GM19467 (cell line): ENCODE measurements around the gene INPP5A.
"Not testable (repeated sequence)": the region's sequence is repeated elsewhere in the genome, so short reads cannot be mapped to it uniquely, and the experiment has no call there.

Experiments
- ATAC-seq: cut with Tn5 transposase; IDR thresholded peaks from one replicate; pipeline ENCODE4 v1.9.1; 2021; ENCODE audit warnings: mild to moderate bottlenecking, moderate library complexity; ENCODE audit not compliant: unreplicated experiment

The INPP5A gene, protein sequence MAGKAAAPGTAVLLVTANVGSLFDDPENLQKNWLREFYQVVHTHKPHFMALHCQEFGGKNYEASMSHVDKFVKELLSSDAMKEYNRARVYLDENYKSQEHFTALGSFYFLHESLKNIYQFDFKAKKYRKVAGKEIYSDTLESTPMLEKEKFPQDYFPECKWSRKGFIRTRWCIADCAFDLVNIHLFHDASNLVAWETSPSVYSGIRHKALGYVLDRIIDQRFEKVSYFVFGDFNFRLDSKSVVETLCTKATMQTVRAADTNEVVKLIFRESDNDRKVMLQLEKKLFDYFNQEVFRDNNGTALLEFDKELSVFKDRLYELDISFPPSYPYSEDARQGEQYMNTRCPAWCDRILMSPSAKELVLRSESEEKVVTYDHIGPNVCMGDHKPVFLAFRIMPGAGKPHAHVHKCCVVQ

DNA sequence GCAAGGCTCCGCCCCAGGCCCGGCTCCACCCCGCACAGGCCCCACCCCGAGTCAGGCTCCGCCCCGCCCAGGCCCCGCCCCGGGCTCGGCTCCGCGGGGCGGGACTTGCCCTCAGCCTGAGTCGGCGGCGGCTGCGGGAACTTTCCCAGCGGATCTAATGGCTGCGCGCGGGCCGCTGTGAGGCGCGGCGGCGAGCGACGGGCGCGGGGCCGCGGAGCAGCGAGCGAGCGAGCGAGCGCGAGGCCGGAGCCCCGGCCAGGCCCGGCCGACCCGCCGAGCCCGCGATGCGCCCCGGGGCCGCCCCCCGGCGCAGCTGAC lies at the start of gene INPP5A:
INPP5A (plus strand) TSS at position 104 of the 318 bp plus-strand sequence. CDS start 310 bp downstream, outside the sequence.
- ATAC-seq: no peak

DNA sequence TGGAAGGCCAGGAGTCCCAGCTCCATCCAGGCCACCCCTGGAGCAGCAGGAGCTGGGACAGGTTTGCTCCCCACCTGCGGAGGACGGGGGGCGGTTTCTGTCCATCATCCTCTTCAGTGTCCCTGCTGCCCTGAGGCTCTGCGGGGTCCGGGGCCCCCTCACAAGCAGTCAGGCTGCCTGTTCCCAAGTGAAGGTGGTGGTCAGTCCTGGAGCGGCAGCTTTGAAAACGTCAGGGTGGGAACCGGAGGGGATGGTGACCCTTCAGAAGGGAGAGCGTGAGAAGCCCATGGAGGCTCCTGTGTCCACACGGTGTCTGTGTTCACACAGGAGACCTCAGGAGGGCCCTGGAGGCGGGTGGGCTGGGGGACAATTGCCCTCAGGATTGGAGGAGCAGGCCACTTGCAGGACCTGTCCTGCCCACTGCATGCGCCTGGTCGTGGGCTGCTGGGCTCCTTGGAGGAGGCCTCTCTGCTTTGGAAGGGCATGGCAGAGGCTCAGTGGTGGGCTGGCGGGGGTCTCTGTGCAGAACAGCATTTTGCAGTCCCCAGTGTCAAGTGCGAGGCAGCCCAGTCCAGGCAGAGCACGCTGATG lies 49.3 kb upstream of the INPP5A start:
- no peak for ATAC-seq

DNA sequence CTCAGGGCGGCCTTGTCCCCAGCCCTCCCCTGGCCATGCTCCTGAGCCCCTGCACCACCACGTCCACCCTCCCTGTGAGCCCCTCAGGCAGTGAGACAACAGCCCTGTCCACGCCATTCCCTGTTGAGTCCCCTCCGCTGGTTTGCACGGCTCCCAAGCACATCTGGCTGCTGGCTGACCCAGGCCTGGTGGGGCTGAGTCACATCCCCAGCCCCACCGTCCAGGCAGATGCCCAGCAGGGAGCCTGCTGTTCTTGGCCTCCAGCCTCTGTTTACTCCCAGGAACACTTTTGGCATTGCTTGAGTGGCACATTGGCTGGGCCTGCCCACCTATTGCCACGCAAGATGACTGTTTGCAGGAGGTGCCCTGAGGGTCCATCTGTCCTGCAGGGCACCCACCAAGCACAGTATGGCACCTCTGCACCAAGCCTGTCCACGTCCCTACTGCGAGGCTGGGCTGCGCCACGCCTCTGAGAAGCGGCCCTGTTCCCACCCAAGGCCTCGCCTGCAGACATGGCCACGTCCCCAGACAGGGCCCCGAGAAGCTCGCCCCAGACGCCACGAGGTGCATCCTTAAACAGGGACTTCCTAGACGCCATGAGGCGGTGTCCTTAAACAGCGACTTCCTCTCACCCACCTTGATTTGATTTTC lies 48.4 kb upstream of the INPP5A start:
- ATAC-seq: no peak

DNA sequence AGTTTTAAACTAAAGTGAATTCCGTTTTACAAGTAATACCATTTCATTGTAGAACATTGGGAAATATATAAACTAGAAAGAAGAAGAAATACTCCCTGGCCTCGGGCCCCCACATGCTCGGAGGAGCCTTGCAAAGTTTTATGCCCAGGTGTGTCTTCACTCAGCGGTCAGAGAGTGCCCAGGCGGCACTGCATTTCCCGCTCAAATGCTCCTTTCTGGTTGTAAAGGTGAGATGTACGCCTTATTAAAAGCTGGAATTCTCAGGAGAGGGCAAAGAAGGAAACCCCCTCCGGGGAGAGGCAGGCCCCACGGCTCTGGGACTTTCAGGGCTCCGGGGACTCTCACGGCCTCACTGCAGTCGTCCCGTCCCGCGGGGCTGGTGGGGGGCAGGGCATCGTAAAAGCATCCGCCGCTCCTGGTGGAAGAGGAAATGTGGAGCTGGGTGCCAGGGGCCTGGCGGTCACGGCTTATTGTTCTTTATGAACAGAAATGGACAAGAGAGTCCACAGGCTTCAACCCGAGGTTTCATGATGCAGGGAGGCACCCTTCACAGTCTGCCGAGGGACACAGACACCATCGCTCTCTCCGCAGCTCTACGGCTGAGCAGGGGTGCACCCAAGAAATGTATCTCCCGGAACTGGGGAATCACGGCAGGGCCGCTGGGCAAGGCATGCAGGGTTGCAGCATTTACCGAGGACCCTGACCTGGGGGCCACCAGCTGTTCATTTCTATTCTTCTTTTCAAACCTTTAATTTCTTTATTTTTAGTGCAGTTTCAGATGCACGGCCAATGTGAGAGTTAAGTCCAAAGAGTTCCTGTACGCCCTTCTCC lies 47.7 kb upstream of the INPP5A start:
- no peak for ATAC-seq

DNA sequence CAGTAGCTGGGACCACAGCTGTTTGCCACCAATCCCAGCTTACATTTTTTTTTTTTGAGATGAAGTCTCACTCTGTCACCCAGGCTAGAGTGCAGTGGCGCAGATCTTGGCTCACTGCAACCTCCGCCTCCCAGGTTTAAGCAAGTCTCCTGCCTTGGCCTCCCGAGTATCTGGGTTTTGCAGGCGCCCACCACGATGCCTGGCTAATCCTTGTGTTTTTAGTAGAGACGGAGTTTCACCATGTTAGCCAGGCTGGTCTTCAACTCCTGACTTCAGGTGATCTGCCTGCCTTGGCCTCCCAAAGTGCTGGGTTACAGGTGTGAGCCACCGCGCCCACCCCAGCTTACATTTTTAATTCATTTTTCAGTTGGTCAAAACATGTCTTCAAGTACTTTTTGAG lies 46.1 kb upstream of the INPP5A start:
- not testable (repeated sequence) for ATAC-seq

DNA sequence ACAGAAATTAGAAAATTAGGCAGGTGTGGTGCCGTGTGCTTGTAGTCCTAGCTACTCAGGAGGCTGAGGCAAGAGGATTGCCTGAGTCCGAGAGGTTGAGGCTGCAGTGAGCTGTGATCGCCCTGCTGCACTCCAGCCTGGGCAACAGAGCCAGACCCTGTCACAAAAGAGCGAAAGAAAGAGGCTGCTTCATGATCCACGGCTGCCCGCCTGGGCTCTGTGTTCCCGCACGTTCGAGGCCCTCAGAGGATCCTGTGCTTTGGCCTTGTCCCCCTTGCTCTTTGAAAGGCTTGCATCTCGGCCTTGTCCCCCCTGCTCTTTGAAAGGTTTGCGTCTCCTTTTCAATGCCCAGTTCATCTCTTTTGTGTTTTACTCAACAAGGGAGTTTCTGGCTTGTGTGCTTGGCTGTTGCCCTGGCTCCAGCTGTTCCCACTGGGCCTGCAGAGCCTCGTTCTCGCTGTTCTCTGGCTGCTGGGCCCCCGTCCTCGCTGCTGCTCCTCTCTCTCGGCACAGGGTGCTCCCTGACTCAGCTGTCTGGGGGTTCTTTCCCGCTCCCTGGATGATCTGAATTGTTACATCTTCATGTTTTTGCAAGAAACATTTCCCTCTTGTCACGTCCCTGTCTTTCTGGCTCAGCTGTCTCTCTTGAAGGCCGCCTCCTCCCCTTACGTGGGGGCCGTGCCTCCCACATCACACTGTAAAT lies 45.1 kb upstream of the INPP5A start:
- ATAC-seq: no peak

DNA sequence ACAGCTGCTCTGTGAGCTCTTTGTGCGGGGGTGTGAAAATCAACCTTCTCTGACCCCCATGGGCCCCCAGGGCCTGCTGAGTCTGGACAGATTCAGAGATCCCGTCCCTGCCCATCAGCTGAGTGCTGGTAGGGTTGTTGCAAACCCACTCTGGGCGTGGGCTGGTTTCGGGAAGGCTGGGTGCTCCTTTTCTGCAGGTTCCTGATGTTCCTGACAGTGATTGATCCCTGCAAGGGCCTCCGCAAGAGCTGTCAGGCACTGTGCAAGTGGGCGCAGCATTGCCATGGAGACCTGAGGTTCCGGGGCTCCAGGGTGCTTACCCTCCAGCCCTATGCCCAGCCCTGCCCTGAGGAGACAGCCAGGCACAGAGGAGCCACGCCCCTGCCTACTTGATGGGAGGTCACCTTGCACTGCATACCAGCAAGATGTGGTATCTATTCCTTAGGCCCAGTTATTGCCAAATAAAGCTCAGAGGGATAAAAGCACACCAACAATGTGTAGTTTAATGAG lies 44.3 kb upstream of the INPP5A start:
- no peak for ATAC-seq

DNA sequence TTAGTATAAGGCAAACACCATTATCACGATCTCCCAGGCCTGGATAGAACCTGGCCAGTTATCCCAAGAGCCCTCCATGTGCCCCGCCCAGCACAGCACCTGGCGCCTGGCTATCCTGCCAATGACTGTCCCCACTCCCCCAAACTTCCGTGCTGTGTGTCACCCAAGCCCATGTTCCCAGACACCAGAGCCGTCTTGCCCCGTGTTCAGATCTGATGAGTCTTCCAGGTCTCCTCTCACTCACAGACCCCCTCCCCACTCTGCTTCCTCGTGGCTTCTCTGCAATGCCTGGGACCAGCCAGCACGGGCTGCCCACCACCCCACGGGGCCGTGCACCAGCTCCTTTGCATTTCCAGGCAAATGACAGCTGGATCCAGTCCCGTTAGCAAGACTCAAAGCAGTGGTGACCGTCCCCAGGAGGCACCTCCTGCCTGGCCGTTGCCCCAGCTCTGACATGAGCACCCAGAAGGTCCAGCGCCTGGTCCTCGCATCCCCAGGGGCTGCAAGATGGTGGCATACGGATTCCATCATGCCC lies 43.8 kb upstream of the INPP5A start:
- ATAC-seq: no peak

DNA sequence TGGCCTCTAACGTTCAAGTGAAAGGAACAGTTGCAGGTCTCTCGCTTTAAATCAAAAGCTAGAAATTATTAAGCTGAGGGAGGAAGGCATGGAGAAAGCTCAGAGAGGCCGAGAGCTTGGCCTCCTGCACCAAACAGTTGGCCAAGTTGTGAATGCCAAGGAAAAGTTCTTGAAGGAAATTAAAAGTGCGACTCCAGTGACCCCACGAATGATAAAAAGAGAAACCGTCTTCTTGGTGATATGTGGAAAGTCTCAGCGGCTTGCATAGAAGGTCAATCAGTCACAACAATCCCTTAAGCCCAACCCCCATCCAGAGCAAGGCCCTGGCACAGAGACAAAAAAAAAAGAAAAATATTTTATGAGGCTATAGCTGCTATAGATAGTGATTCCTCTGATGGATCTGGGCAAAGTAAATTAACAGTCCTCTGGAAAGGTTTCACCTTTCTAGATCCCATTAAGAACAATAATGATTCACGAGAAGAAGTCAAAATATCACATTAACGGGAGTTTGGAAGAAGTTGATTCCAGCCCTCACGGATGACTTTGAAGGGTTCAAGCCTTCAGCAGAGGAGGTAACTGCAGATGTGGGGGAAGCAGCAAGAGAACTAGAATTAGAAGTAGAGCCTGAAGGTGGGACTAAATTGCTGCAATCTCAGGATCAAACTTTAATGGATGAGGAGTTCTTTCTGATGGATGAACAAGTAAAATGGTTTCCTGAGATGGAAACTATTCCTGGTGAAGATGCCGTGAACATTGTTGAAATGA lies 42.5 kb upstream of the INPP5A start:
- ATAC-seq: no peak

DNA sequence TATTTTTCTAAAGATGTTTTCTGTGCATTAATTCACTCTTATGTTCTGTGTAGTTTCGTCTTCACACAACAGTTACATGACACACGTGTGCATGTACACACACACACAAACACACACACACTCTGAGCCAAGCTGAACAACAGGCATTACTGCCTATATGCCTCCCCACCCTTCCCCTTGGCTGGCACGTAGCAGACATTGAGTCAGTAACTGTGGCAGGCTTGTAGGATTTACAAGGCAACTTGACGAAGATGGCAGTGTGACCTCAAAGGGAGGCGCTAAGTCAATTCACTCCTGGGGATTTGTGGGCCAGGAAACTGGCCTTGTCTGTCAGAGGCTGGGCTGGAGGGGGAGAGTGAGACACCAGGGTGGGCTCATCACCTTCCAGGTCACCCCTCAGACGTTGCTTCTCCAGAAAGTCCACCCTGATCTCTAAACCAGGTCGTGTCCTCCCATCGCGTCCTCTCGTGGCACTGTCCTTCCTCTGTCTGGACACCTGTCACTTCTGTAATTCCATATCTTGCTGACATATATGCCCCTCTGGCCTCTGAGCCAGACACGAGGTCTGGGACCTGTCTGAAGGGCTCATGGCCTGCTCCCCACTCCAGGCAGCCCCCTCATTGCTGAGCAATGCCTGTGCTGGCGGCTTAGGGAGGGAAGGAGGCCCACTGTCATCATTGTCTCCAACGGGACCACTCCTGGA lies 41.1 kb upstream of the INPP5A start:
- no peak for ATAC-seq

DNA sequence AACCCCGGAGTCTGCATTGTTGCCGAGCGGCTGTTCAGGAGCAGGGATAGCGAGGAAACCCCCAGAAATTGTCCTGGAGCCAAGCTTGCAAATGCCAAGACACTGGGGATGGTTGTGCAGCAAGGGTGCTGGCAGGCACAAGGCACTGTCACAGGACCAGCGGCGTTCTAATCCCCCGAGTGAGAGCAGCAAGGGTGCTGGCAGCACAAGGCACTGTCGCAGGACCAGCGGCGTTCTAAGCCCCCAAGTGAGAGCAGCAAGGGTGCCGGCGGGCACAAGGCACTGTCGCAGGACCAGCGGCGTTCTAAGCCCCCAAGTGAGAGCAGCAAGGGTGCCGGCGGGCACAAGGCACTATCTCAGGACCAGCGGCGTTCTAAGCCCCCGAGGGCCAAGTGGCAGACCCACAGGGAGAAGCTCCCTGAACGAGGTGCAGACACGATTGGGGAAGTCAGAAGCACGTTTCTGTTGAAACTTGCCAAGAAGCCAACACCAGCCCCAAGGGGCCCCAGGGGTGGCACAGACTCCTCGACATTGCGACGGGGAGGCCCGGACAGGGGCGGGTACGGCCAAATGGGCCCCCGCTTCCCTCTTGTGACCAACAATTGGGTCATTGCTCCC lies 40.4 kb upstream of the INPP5A start:
- no peak for ATAC-seq

DNA sequence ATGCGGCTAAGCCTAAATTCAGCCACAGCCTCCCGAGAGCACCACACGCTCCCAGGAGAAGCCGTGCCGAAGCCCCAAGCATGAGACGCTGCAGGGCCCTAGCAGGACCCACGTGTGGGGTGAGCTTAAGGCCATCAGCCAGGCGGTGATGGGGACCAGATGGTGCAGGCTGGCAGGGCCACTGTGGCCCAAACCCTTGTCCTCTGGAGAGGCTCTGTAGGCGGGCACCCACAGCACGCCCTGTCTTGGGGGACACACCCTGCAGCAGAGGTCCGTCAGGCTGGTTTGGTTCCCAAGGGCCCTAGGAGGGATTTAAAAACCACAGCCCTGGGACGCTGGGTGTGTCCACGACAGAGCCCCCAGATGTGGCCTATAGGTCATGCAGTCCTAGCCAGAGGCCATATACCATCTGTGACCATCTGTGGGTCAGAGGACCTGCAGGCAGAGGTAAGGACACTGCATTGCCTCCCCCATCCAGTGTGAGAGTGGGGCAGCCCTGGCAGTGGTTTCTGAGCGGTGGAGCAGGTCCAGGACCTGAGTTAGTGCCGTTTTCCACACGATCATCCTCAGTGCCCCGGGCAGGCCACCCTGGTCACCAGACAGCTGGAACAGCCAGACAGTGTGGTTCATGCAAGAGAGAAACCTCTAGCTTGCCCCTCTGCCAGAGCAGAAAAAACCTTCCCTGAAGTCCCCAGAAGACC lies 39.6 kb upstream of the INPP5A start:
- ATAC-seq: no peak

DNA sequence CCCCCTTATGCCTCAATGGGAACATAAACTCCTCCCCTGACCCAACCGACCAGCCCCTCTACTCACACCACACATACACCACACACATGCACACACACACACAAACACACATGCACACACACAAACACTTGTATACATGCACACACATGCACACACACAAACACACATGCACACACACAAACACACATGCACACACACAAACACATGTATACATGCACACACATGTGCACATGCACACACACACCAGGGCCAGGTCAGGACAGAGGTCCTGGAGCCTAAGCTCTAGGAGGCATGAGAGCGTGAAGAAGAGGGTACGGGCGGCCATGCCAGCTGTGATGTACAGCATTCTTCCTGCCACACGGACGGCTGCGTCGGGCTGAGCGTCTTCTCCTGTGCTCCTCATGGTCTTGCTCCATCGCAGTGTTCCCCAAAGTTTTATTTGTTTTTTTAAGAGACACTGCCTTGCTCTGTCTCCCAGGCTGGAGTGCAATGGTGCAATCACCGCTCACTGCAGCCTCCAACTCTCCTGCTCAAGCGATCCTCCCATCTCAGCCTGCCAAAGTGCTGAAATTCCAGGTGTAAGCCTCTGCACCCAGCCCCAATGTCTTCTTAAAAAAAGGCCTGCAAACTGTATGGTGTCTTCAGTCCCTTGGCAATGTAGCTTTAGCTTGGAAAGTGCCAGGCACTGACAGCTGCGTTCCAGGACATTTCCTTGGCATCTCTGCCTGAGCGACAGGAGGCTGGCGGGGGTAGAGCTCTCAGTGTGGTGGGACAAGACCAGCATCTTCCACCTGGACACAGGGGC lies 38.8 kb upstream of the INPP5A start:
- no peak for ATAC-seq

DNA sequence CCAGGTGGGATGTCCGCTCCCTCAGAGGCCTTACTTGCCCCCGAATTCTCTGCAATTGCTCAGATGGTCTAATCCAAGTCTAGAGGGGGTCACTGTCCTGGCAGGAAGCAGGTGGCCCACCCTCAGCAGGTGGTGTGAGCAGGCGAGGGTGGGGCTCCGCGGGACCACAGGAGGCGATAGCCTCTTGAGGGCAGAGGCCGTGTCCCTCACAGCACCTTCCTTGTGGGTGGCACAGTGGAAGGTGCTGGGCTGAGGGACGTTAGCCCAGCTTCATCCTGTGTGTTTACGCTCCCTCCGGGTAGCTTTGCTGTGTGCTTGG lies 38.3 kb upstream of the INPP5A start:
- ATAC-seq: no peak

DNA sequence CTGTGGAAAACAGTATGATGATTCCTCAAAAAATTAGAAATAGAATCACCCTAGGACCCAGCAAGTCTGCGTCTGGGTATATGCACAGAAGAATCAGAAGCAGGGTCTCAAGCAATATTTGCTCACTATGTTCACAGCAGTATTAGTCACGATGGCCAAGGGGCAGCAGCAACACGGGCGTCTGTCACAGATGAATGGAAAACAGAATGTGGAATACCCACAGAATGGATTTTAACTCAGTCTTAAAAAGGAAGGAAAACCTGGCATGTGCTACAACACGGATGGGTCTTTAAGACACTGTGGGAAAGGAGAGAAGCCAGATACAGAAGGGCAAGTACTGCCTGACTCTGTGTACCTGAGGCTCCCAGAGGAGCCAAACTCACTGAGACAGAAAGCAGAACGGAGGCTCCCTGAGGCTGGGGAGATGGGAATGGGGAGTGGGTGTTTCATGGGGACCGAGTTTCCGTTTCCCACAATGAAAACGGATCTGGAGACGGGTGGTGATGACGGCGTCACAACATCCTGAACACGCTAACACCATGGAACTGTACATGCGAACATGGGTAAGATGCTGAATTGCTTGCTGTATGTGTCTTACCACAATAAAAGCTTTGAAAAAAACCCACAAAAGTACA lies 36.7 kb upstream of the INPP5A start:
- ATAC-seq: no peak

DNA sequence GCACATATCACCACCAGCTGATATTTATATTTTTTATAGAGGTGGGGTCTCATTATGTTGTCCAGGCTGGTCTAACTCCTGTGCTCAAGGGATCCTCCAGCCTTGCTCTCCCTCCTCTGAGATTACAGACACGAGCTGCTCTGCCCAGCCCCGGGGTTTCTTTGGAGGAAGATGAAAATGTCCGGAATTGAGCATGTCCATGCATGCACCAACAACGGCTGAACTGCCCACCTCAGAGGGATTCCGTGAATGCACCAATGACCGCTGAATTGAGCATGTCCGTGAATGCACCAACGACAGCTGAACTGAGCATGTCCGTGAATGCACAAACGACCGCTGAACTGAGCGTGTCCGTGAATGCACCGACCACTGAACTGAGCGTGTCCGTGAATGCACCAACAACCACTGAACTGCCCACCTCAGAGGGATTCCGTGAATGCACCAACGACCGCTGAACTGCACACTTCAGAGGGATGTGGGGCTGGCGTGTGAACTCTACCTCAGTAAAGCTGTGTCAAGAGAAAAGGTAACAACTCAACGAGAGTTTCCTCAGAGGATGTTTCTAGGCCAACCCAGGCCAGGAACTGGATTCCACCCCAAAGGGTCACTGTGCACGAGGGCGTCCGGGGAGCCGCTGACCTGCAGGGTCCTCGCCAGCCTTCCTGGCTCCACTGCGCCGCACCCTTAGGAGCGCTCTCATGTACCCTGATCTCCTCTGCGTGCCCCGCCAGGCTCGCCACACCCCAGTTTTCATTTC lies 34.9 kb upstream of the INPP5A start:
- ATAC-seq: no peak
